ENCODE measurements around the gene CAMKMT.

The CAMKMT gene

DNA sequence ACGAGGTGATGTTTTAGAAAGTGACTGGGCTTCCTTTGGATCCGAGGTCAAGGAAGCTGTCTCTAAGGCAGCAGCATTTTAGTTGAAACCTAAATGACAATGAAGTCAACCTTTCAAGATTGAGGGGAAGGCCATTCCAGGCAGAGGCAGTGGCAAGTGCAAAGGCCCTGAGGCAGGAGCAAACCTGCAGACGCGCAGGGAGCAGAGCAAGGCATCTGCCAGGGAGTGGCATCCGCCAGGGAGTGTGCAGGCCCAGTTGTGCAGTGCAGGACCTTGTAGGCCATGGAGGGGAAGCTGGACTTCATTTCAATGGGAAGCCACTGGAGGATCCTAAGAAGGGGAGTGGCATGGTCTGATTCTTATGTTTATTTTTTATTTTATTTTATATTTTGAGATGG, 425.1 kb downstream of the CAMKMT start:
- DNase-seq (ENCODE audit: low read depth), result no peak
- no peak overlapping the region for H3K4me3 ChIP-seq (ENCODE audit: low read depth, low read length)
- TF ChIP-seq, protein P1, sequence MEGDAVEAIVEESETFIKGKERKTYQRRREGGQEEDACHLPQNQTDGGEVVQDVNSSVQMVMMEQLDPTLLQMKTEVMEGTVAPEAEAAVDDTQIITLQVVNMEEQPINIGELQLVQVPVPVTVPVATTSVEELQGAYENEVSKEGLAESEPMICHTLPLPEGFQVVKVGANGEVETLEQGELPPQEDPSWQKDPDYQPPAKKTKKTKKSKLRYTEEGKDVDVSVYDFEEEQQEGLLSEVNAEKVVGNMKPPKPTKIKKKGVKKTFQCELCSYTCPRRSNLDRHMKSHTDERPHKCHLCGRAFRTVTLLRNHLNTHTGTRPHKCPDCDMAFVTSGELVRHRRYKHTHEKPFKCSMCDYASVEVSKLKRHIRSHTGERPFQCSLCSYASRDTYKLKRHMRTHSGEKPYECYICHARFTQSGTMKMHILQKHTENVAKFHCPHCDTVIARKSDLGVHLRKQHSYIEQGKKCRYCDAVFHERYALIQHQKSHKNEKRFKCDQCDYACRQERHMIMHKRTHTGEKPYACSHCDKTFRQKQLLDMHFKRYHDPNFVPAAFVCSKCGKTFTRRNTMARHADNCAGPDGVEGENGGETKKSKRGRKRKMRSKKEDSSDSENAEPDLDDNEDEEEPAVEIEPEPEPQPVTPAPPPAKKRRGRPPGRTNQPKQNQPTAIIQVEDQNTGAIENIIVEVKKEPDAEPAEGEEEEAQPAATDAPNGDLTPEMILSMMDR (IDR thresholded peaks at IDR 0.05; ENCODE audit: low read depth, low read length, missing control alignments), result no peak

DNA sequence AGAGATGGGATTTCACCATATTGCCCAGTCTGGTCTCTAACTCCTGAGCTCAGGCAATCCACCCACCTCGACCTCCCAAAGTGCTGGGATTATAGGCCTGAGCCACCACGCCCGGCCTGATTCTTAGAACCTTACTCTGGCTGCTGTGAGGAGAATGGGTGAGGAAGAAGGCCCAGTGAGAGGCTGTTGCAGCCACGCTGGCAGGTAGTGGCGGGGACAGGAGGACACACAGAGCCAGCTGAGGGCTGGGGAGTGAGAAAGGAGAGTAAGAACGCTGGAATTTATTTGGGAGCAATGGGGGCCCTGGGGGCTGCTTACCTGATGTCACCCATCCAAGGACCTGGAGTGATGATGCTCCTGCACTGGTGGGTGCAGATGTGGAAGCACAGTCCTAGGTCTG, 425.9 kb downstream of the CAMKMT start:
- TF ChIP-seq, protein P1 (IDR thresholded peaks at IDR 0.05; ENCODE audit: low read depth, low read length, missing control alignments), result no peak
- DNase-seq (ENCODE audit: low read depth), result no peak
- no peak overlapping the region for H3K4me3 ChIP-seq (ENCODE audit: low read depth, low read length)

DNA sequence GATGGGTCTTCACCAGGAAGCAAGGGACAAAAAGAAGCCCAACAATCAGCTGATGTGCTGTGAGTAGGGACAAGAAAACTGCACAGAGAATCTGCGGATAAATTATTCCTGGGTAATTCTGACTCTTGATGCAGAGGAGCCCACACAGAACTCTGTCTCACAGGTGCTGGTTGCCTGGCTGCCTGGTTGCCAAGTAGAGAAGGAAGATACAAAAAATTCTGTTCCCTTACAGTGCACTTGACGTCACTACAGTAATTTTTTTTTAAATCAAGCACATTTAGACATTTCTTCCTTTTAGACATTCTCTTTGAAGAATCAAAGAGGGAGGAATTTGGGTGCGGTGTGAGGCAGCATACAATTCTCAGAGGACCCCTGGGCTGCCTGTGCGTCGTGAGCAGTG, 427.7 kb downstream of the CAMKMT start:
- H3K4me3 ChIP-seq (ENCODE audit: low read depth, low read length), result no peak overlapping the region

DNA sequence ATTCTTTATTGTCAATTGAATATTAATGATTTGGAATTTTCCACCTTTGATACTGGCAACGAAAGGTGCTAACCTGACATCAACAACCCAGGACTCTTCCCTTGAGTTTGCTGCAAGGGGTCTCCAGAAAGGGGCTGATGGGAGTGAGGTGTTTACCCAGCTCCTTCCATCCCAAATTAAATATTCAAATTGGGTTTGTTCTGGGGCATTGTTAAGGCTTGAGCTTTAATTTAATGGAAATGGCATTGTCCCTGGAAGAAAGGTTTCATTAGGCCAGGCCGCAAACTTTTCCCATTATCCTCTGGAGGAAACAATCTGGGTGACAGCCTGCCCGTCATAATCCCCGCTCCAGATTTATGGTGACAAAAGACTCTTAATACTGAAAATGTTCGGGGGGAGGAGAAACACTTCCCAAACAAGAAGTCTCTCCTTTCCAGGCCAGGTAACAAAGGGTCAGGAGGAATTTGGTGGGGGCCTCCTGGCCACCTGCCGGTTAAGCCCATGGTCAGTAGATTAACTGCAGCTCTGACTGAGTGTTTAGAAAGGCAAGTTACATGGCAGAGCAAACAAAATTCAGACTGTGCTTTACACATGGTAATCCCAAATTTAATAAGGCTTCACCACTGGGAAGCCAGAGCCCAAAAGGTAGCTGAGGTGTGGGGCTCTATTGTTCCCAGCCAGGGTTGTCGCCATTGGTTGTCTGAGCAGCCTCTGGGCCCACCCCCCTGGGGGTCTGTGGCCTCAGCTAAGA, 428.4 kb downstream of the CAMKMT start:
- TF ChIP-seq, protein P1 (IDR thresholded peaks at IDR 0.05; ENCODE audit: low read depth, low read length, missing control alignments), result no peak
- DNase-seq (ENCODE audit: low read depth), result no peak
- no peak overlapping the region for H3K4me3 ChIP-seq (ENCODE audit: low read depth, low read length)

More for the DNA sequence above, 427.7 kb downstream of the CAMKMT start:
- TF ChIP-seq, protein P1 (IDR thresholded peaks at IDR 0.05; ENCODE audit: low read depth, low read length, missing control alignments), result no peak
- no peak for DNase-seq (ENCODE audit: low read depth)

DNA sequence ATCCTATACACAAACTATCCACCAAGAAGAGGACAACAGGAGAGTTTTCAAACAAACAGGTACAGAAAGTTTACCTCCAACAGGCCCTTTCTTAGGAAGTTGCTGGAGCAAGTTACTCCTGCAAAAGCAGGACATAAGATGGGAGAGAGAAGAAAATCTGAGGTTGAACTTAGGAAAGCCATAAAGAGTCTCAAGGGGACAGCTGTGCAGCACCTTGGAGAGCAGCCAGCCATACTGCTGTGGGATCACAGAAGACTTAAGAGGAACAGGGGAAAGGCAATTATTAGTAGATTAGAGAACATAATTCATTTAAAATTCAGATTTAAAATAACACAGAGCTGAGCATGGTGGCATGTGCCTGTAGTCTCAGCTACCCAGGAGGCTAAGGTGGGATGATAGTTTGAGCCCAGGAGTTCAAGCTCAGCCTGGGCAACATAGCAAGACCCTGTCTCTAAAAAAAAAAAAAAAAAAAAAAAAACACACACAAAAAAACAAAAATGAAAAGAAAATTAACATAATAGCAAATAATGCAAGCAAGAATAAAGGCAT, 431.6 kb downstream of the CAMKMT start:
- H3K4me3 ChIP-seq (ENCODE audit: low read depth, low read length), result no peak overlapping the region
- TF ChIP-seq, protein P1 (IDR thresholded peaks at IDR 0.05; ENCODE audit: low read depth, low read length, missing control alignments), result no peak
- no peak for DNase-seq (ENCODE audit: low read depth)

DNA sequence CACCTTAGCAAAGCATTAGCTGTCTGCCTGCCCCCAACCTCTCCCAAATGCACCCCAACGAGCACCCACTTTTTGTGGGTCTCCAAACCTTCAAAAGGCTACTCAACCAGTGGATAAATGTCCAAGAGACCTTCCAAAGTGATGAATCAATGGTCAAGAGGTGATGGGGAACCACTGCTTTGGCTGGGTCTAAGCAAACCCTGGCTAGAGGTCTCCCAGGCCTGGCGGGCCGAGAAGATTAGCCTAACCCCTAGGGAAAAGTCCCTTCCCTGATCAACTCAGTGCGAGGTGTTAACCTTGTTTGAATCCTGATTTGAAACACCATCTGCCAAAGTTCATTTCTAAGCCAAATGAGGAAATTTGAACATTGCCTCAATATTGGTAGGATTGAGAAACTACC, 435.0 kb downstream of the CAMKMT start:
- TF ChIP-seq, protein P1 (IDR thresholded peaks at IDR 0.05; ENCODE audit: low read depth, low read length, missing control alignments), result no peak
- no peak overlapping the region for H3K4me3 ChIP-seq (ENCODE audit: low read depth, low read length)
- DNase-seq (ENCODE audit: low read depth), result no peak

Measured in GM12864 (cell line).